ENCODE data around the gene MCF2. TPM values are rescaled to one million over a fixed set of nuclear protein-coding genes. Genes with fewer than 3 reads are reported as not detected.
"Not testable (repeated sequence)": the region's sequence is repeated elsewhere in the genome, so short reads cannot be mapped to it uniquely, and the experiment has no call there.

The MCF2 gene
- 0.09 TPM for polyA plus RNA-seq (ENCODE audit: insufficient read length)

GRCh38 chrX:139708067-139708466, at the start of gene MCF2:
TSS of gene MCF2 (minus strand) at chrX:139708167. CDS start at chrX:139651744, 56,423 bp downstream.
- DNase-seq = no peak

GRCh38 chrX:139751053-139751452, 43.1 kb upstream of the MCF2 start:
- DNase-seq = no peak

GRCh38 chrX:139750390-139750789, 42.4 kb upstream of the MCF2 start:
- DNase-seq = no peak

GRCh38 chrX:139739138-139739537, 31.2 kb upstream of the MCF2 start:
- no peak for DNase-seq

- no peak for DNase-seq
Measured at GRCh38 chrX:139738581-139738980, 30.6 kb upstream of the MCF2 start.

GRCh38 chrX:139736151-139736550, 28.2 kb upstream of the MCF2 start:
- DNase-seq = no peak

- no peak for DNase-seq
Measured at GRCh38 chrX:139734996-139735395, 27.0 kb upstream of the MCF2 start.

GRCh38 chrX:139725720-139726119, 17.8 kb upstream of the MCF2 start:
- no peak for DNase-seq

GRCh38 chrX:139724626-139725025, 16.7 kb upstream of the MCF2 start:
- no peak for DNase-seq

- no peak for DNase-seq
Measured at GRCh38 chrX:139720979-139721378, 13.0 kb upstream of the MCF2 start.

- DNase-seq = no peak
Measured at GRCh38 chrX:139720136-139720535, 12.2 kb upstream of the MCF2 start.

GRCh38 chrX:139702658-139703057, 5.3 kb downstream of the MCF2 start:
- DNase-seq = no peak

GRCh38 chrX:139692908-139693307, 15.1 kb downstream of the MCF2 start:
- DNase-seq = no peak

- DNase-seq = no peak
Measured at GRCh38 chrX:139692506-139692849, 15.5 kb downstream of the MCF2 start.

- no peak for DNase-seq
Measured at GRCh38 chrX:139691843-139692505, 16.0 kb downstream of the MCF2 start.

- DNase-seq = peak; percentile 26
Measured at GRCh38 chrX:139691493-139691842, 16.5 kb downstream of the MCF2 start.

- DNase-seq = not testable (repeated sequence)
Measured at GRCh38 chrX:139685175-139685574, 22.8 kb downstream of the MCF2 start.

GRCh38 chrX:139680356-139680755, 27.6 kb downstream of the MCF2 start:
- no peak for DNase-seq

- DNase-seq = no peak
Measured at GRCh38 chrX:139647597-139647996, 60.4 kb downstream of the MCF2 start.

GRCh38 chrX:139642241-139642927, 65.6 kb downstream of the MCF2 start:
- no peak for DNase-seq

- DNase-seq = no peak
Measured at GRCh38 chrX:139640259-139640658, 67.7 kb downstream of the MCF2 start.

GRCh38 chrX:139639253-139639652, 68.7 kb downstream of the MCF2 start:
- no peak for DNase-seq

GRCh38 chrX:139600105-139600504, 107.9 kb downstream of the MCF2 start:
- no peak for DNase-seq

- DNase-seq = no peak
Measured at GRCh38 chrX:139596068-139596467, 111.9 kb downstream of the MCF2 start.

GRCh38 chrX:139585613-139586012, 122.4 kb downstream of the MCF2 start:
- DNase-seq = no peak

Measured in hindlimb muscle (tissue), 1 donor.